Thoracic aorta (tissue), 2 donors: ENCODE data around the gene TEAD1. TPM values are rescaled to one million over a fixed set of nuclear protein-coding genes. Genes with fewer than 3 reads are reported as not detected.

Source experiments
- ATAC-seq: fragments of 150-250 bp; one replicate; pipeline ENCODE4 v1.8.0; 2017; ENCODE audit warnings: low read depth; ENCODE audit not compliant: insufficient number of reproducible peaks, low FRiP score
- DNase-seq: peaks from one replicate; pipeline ENCODE4 v3.0.0-alpha.2; 2020; ENCODE audit warnings: low spot score
- H3K27ac ChIP-seq, 2 donors: fragments of 200-600 bp; sonication (generic); 1 replicate in 1 of 2; 2 replicates in 1 of 2; pipeline ENCODE4 v1.5.1; 2016; ENCODE audit warnings: mild to moderate bottlenecking in 2 of 2, moderate library complexity in 2 of 2
- H3K27me3 ChIP-seq: fragments of 200-600 bp; sonication (generic); replicated peaks from 2 replicates; pipeline ENCODE4 v1.6.0; 2016; ENCODE audit warnings: mild to moderate bottlenecking; ENCODE audit not compliant: insufficient read depth
- H3K36me3 ChIP-seq: fragments of 200-600 bp; sonication (generic); one replicate; pipeline ENCODE4 v1.5.1; 2016
- H3K4me1 ChIP-seq, 2 donors: fragments of 200-600 bp; sonication (generic); 1 replicate in 1 of 2; 2 replicates in 1 of 2; pipeline versions ENCODE4 v1.5.1 to v1.6.0; 2016; ENCODE audit warnings: low read depth in 2 of 2, mild to moderate bottlenecking in 1 of 2; ENCODE audit not compliant: control insufficient read depth in 1 of 2
- H3K4me3 ChIP-seq: fragments of 200-600 bp; sonication (generic); 2 replicates; pipeline ENCODE4 v1.5.1; 2016; ENCODE audit warnings: mild to moderate bottlenecking
- H3K9me3 ChIP-seq: fragments of 200-600 bp; sonication (generic); 2 replicates; pipeline ENCODE4 v1.5.1; 2016
- CTCF ChIP-seq: fragments of 200-600 bp; sonication (generic); IDR thresholded peaks from one replicate; pipeline ENCODE4 v1.5.1; 2019; ENCODE audit warnings: antibody characterized with exemption
- total RNA-seq, 2 donors: library from RNA; depleted of rRNA; stranded (reverse); fragments of >200 nt; gene quantifications; one replicate each; pipeline versions ENCODE4 v1.1.0 to v1.2.3, GENCODE V29; 2016

TEAD1 gene
- total RNA-seq, 2 donors from 2014 or later: 57.3 to 164 TPM

- no peak overlapping the region for H3K27ac ChIP-seq
- ATAC-seq: no peak
- H3K4me1 ChIP-seq: peaks cover 0 to 6% of the 10 kb centered on the region in 2 donors
These were observed 2.9 kb upstream of the TEAD1 start for GRCh38 chr11:12671370-12671769.

GRCh38 chr11:12673601-12673923 is 659 bp upstream of the TEAD1 start:
- Histone ChIP-seq H3K27me3 (no peaks in the 10 kb centered on the region), H3K36me3 (no peaks in the 10 kb centered on the region), H3K4me1 (peaks cover 7 to 25% of the 10 kb centered on the region in 2 donors), H3K4me3 (peak overlapping the region; percentile 86), H3K9me3 (no peaks in the 10 kb centered on the region), H3K27ac (peak overlapping the region; percentile 89 to 90)
- no peak for TF ChIP-seq CTCF
- ATAC-seq (no peak), DNase-seq (no peak)

More at GRCh38 chr11:12671370-12671769, 2.9 kb upstream of the TEAD1 start:
- H3K9me3 ChIP-seq: no peaks in the 10 kb centered on the region
- DNase-seq: no peak
- TF ChIP-seq CTCF: no peak
- no peaks in the 10 kb centered on the region for H3K27me3 ChIP-seq
- no peak overlapping the region for H3K4me3 ChIP-seq
- no peaks in the 10 kb centered on the region for H3K36me3 ChIP-seq

- H3K36me3 ChIP-seq: no peaks in the 10 kb centered on the region
- no peaks in the 10 kb centered on the region for H3K9me3 ChIP-seq
- H3K4me1 ChIP-seq: peaks cover 7 to 25% of the 10 kb centered on the region in 2 donors
- H3K27ac ChIP-seq: peak overlapping the region; percentile 84 to 88
- peak overlapping the region; percentile 86 for H3K4me3 ChIP-seq
- no peak for TF ChIP-seq CTCF
- ATAC-seq (peak; percentile 8), DNase-seq (no peak)
- H3K27me3 ChIP-seq: no peaks in the 10 kb centered on the region
These were observed 332 bp downstream of the TEAD1 start for GRCh38 chr11:12674571-12674935.

- Histone ChIP-seq H3K27ac (peak overlapping the region; percentile 84 to 88), H3K9me3 (no peaks in the 10 kb centered on the region), H3K4me1 (peaks cover 7 to 25% of the 10 kb centered on the region in 2 donors), H3K4me3 (peak overlapping the region; percentile 86), H3K36me3 (no peaks in the 10 kb centered on the region), H3K27me3 (no peaks in the 10 kb centered on the region)
- DNase-seq: no peak
- ATAC-seq: peak; percentile 4
- TF ChIP-seq CTCF: no peak
These were observed 895 bp downstream of the TEAD1 start for GRCh38 chr11:12674936-12675696.

GRCh38 chr11:12675951-12676711 is 1.9 kb downstream of the TEAD1 start:
- Histone ChIP-seq H3K9me3 (no peaks in the 10 kb centered on the region), H3K27me3 (no peaks in the 10 kb centered on the region), H3K4me3 (peak overlapping the region; percentile 86), H3K4me1 (peaks cover 7 to 32% of the 10 kb centered on the region in 2 donors), H3K36me3 (no peaks in the 10 kb centered on the region), H3K27ac (peak overlapping the region in 1 of 2 donors; percentile 80)
- ATAC-seq (no peak), DNase-seq (no peak)
- no peak for TF ChIP-seq CTCF
